Caco-2 (cell line): Measurements from ENCODE around the gene FTCDNL1. TPM values are rescaled to one million over a fixed set of nuclear protein-coding genes. Genes with fewer than 3 reads are reported as not detected.

Experiments used
- BruUV-seq: library from RNA; stranded (reverse); fragments of 400-500 nt; replicated peaks from 2 replicates; lab custom pipeline; 2021; lab: Mats Ljungman, UMichigan
- CTCF ChIA-PET: fragments of 300-600 bp; sonication (Branson Sonifier 250); formaldehyde crosslinking; loops from one replicate; lab custom pipeline; 2022; ENCODE audit warnings: antibody characterized with exemption; lab: Charles Lee
- POLR2A ChIA-PET: fragments of 300-600 bp; sonication (Branson Sonifier 250); formaldehyde crosslinking; loops from one replicate; lab custom pipeline; 2022; ENCODE audit warnings: antibody characterized with exemption; lab: Charles Lee
- DNase-seq, 2 experiments: peaks; one replicate each; pipeline versions ENCODE4 v3.0.0 to v3.0.0-alpha.2; 2020 to 2022
- H3K27me3 ChIP-seq: replicated peaks from 2 replicates; pipeline ENCODE4 v1.6.0; 2011; ENCODE audit warnings: low read length; ENCODE audit not compliant: control insufficient read depth, insufficient read depth
- H3K36me3 ChIP-seq: 2 replicates; pipeline ENCODE4 v1.5.1; 2011; ENCODE audit warnings: low read length; ENCODE audit not compliant: control insufficient read depth, insufficient read depth
- H3K4me1 ChIP-seq: fragments of 250-450 bp; sonication (Bioruptor Pico); 2 replicates; pipeline ENCODE4 v1.5.1; 2020; ENCODE audit warnings: mild to moderate bottlenecking
- H3K4me3 ChIP-seq: 2 replicates; pipeline ENCODE4 v1.5.1; 2011; ENCODE audit warnings: low read depth, mild to moderate bottlenecking, control low read depth, low read length
- H3K9me3 ChIP-seq: fragments of 250-450 bp; sonication (Bioruptor Pico); 2 replicates; pipeline ENCODE4 v1.5.1; 2020; ENCODE audit warnings: mild to moderate bottlenecking, moderate library complexity
- H3K27ac Mint-ChIP-seq: one replicate; pipeline ENCODE4 v1.8.0; 2022; ENCODE audit warnings: mixed read lengths; ENCODE audit not compliant: unreplicated experiment
- H3K27me3 Mint-ChIP-seq: one replicate; pipeline ENCODE4 v1.8.0; 2022; ENCODE audit warnings: mixed read lengths; ENCODE audit not compliant: insufficient read depth, unreplicated experiment
- H3K36me3 Mint-ChIP-seq: one replicate; pipeline ENCODE4 v1.8.0; 2022; ENCODE audit warnings: mild to moderate bottlenecking, mixed read lengths; ENCODE audit not compliant: insufficient read depth, unreplicated experiment
- H3K4me1 Mint-ChIP-seq: one replicate; pipeline ENCODE4 v1.8.0; 2022; ENCODE audit warnings: low read depth, mixed read lengths; ENCODE audit not compliant: unreplicated experiment
- H3K4me3 Mint-ChIP-seq: one replicate; pipeline ENCODE4 v1.8.0; 2022; ENCODE audit warnings: mild to moderate bottlenecking, moderate library complexity, mixed read lengths; ENCODE audit not compliant: unreplicated experiment
- H3K9me3 Mint-ChIP-seq: one replicate; pipeline ENCODE4 v1.8.0; 2022; ENCODE audit warnings: mixed read lengths; ENCODE audit not compliant: unreplicated experiment
- CTCF ChIP-seq, 2 experiments: fragments of 200-600 bp in 1 of 2; IDR thresholded peaks; 1 replicate in 1 of 2; 2 replicates in 1 of 2; pipeline versions ENCODE4 v1.5.1 to v1.8.0; 2011 to 2022; ENCODE audit warnings: antibody characterized with exemption in 1 of 2, control low read depth in 1 of 2, inconsistent platforms in 1 of 2, low read depth in 1 of 2, low read length in 1 of 2, mild to moderate bottlenecking in 1 of 2, moderate library complexity in 1 of 2; ENCODE audit not compliant: insufficient read depth in 1 of 2, severe bottlenecking in 1 of 2, unreplicated experiment in 1 of 2
- intact Hi-C: fragments of 100-400 bp; cut with micrococcal nuclease; formaldehyde crosslinking; loops from one replicate; pipeline ENCODE4 v1.10.0; 2022; ENCODE audit not compliant: unreplicated experiment
- total RNA-seq: library from RNA; stranded (reverse); gene quantifications from 2 replicates; pipeline ENCODE4 v1.2.3, GENCODE V29; 2022

The FTCDNL1 gene
- total RNA-seq, 1 experiment from 2014 or later: 0.68 TPM

- POLR2A ChIA-PET: no interaction called here
- no peak overlapping the region for H3K27ac Mint-ChIP-seq
- H3K36me3 Mint-ChIP-seq: peaks cover 6% of the 10 kb centered on the region
- H3K9me3 ChIP-seq: no peaks in the 10 kb centered on the region
- peaks cover 8% of the 10 kb centered on the region for H3K4me1 Mint-ChIP-seq
- H3K36me3 ChIP-seq: no peaks in the 10 kb centered on the region
- no peak for DNase-seq
- no peak overlapping the region for H3K4me3 ChIP-seq
- TF ChIP-seq CTCF (IDR thresholded peaks at IDR 0.05; ENCODE audit: insufficient read depth in 1 of 2, low read depth in 1 of 2, low read length in 1 of 2, severe bottlenecking in 1 of 2, unreplicated experiment in 1 of 2): no peak
- peaks cover 21% of the 10 kb centered on the region for H3K4me1 ChIP-seq
- H3K27me3 Mint-ChIP-seq: peaks cover 4% of the 10 kb centered on the region
- no peak overlapping the region for H3K4me3 Mint-ChIP-seq
- no TSS peak for BruUV-seq
- intact Hi-C loops: no loop called here
- CTCF ChIA-PET: no interaction called here
- H3K27me3 ChIP-seq: no peaks in the 10 kb centered on the region
- H3K9me3 Mint-ChIP-seq: no peaks in the 10 kb centered on the region
Observed at GRCh38 chr2:199742884-199743283, 108.1 kb downstream of the FTCDNL1 start.

GRCh38 chr2:199740111-199740428 is 110.9 kb downstream of the FTCDNL1 start:
- Mint-ChIP-seq H3K9me3 (no peaks in the 10 kb centered on the region), H3K27ac (peak overlapping the region; percentile 43), H3K27me3 (peaks cover 4% of the 10 kb centered on the region), H3K4me1 (peaks cover 23% of the 10 kb centered on the region), H3K4me3 (no peak overlapping the region), H3K36me3 (peaks cover 6% of the 10 kb centered on the region)
- no peaks in the 10 kb centered on the region for H3K9me3 ChIP-seq
- POLR2A ChIA-PET: no interaction called here
- intact Hi-C loops: loop anchor here (1.0 kb wide), 1 partner anchor 138 kb away; no protein-coding TSS in a partner anchor
- H3K27me3 ChIP-seq: no peaks in the 10 kb centered on the region
- no peaks in the 10 kb centered on the region; the same call in 1 of the 2 replicates for H3K36me3 ChIP-seq
- H3K4me3 ChIP-seq: no peak overlapping the region
- TF ChIP-seq CTCF (IDR thresholded peaks at IDR 0.05; ENCODE audit: insufficient read depth in 1 of 2, low read depth in 1 of 2, low read length in 1 of 2, severe bottlenecking in 1 of 2, unreplicated experiment in 1 of 2): no peak
- H3K4me1 ChIP-seq: peaks cover 43% of the 10 kb centered on the region
- DNase-seq: no peak
- BruUV-seq: no TSS peak
- CTCF ChIA-PET: interaction anchor here (0.9 to 3.0 kb wide), 2 partner anchors 36 to 143 kb away, joined by 3 to 25 read pairs; no protein-coding TSS in a partner anchor

GRCh38 chr2:199739413-199740110 is 111.4 kb downstream of the FTCDNL1 start:
- POLR2A ChIA-PET: no interaction called here
- DNase-seq: peak; percentile 66 to 77

More at GRCh38 chr2:199739413-199740110, 111.4 kb downstream of the FTCDNL1 start:
- no TSS peak for BruUV-seq
- peaks cover 43% of the 10 kb centered on the region for H3K4me1 ChIP-seq
- peak; percentile 79 to 91 for TF ChIP-seq CTCF (IDR thresholded peaks at IDR 0.05; ENCODE audit: insufficient read depth in 1 of 2, low read depth in 1 of 2, low read length in 1 of 2, severe bottlenecking in 1 of 2, unreplicated experiment in 1 of 2)
- H3K9me3 Mint-ChIP-seq: no peaks in the 10 kb centered on the region
- H3K4me3 ChIP-seq: no peak overlapping the region
- H3K27me3 Mint-ChIP-seq: peaks cover 4% of the 10 kb centered on the region
- no peak overlapping the region for H3K4me3 Mint-ChIP-seq
- peaks cover 6% of the 10 kb centered on the region for H3K36me3 Mint-ChIP-seq
- H3K9me3 ChIP-seq: no peaks in the 10 kb centered on the region
- intact Hi-C loops: loop anchor here (1.0 to 10.0 kb wide), 4 partner anchors 35 to 1425 kb away; partner anchors contain the start of gene C2orf69
- H3K4me1 Mint-ChIP-seq: peaks cover 23% of the 10 kb centered on the region
- CTCF ChIA-PET: interaction anchor here (0.9 to 3.0 kb wide), 2 partner anchors 35 to 143 kb away, joined by 3 to 25 read pairs; no protein-coding TSS in a partner anchor
- no peaks in the 10 kb centered on the region for H3K27me3 ChIP-seq
- no peaks in the 10 kb centered on the region; the same call in 1 of the 2 replicates for H3K36me3 ChIP-seq
- peak overlapping the region; percentile 43 for H3K27ac Mint-ChIP-seq
